ENCODE measurements around the gene ITGB4. TPM values are rescaled to one million over a fixed set of nuclear protein-coding genes. Genes with fewer than 3 reads are reported as not detected.
A peak's percentile ranks its signal among the peaks of the same experiment; 100 is the strongest.

The ITGB4 gene
- total and polyA plus RNA-seq, 2 of the 13 experiments (the other 11 are each of a cell fraction or from before 2014, with no cell fraction given), result 6.9 to 14.5 TPM

DNA sequence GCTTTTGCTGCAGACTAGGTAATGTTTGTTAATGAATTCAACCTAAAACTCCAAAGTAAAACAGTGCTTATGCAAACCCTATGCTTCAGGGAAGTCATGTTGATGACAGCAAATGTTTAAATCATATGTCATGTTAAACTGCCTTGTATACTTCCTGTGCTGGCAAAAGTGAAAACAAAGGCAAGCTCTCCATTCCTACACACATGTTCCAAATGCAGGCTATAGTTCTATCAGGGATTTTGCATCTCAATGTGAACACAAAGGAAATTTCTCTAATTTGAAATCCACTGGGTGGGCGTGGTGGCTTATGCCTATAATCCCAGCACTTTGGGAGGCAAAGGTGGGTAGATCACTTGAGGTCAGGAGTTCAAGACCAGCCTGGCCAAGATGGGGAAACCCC is 82.6 kb downstream of the ITGB4 start:
- CTCF ChIA-PET (ENCODE audit: low intra/inter-chr PET ratio, low total read pairs), result no interaction called here
- 94% methylated on average over 1 of the region's 1 CpG for WGBS (ENCODE audit: low lambda C conversion rate)
- no TSS peak for BruUV-seq (replicated peaks)

DNA sequence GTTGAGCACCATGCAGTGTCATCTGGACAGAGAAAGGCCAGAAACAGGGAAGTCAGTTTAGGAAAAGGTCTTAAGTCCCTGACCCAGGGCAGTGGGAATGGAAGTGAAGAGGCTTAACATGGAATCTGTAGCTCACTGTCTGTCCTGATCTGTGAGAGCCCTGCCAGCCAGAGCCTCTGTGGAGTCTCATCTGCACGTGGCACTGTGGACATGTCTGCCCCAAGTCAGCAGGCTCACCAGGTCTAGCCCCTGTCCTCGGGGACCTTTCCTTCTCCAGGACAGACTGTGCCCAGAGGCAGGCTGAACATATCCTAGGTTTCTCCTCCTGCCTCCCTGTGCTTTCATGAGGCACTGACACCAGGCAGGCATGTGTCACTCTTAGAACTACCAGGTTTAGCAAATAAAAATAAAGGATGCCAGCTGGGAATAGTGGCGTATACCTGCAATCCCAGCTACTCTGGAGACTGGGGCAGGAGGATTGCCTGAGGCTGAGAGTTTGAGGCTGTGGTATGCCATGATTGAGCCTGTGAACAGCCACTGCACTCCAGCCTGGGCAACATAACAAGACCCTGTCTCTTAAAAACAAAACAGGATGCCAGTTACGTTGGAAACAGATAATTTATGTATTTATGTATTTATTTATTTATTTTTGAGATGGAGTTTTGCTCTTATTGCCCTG is 85.7 kb downstream of the ITGB4 start:
- Histone ChIP-seq H3K36me3 (replicated peaks in 1 of 2; ENCODE audit: control insufficient read depth in 1 of 2, insufficient read depth in 2 of 2, low read length in 2 of 2) (peaks cover 25 to 41% of the 10 kb centered on the region in 2 experiments; a peak in 4 of 5 replicates), H3K79me2 (ENCODE audit: insufficient read depth, low read length) (peaks cover 7% of the 10 kb centered on the region), H3K27ac (ENCODE audit: extremely low read length, insufficient read depth, low read length) (no peak overlapping the region), H3K4me1 (ENCODE audit: insufficient read depth, low read length) (no peaks in the 10 kb centered on the region), H3K4me3 (replicated peaks in 1 of 3; ENCODE audit: insufficient read depth in 1 of 3, low read depth in 2 of 3, low read length in 3 of 3) (no peak overlapping the region), H2AFZ (ENCODE audit: low read length) (no peak overlapping the region), H3K4me2 (ENCODE audit: low read depth, low read length) (no peak overlapping the region), H3K9me3 (ENCODE audit: low read length) (no peaks in the 10 kb centered on the region), H4K20me1 (ENCODE audit: insufficient read depth, low read length) (no peaks in the 10 kb centered on the region), H3K9ac (ENCODE audit: insufficient read depth, low read depth, low read length) (no peak overlapping the region), H3K27me3 (ENCODE audit: control insufficient read depth in 1 of 2, insufficient read depth in 2 of 2, low read length in 2 of 2) (no peaks in the 10 kb centered on the region)
- ChIA-PET POLR2A (interaction anchor here (3.0 kb wide), 1 partner anchor 27 kb away, joined by 11 read pairs; a partner anchor contains a TSS), CTCF (ENCODE audit: low intra/inter-chr PET ratio, low total read pairs) (no interaction called here)
- BruUV-seq (replicated peaks), result no TSS peak
- WGBS (ENCODE audit: low lambda C conversion rate), result 100% methylated on average over 3 of the region's 4 CpGs
- TF ChIP-seq TSC22D2 (CRISPR knock-in tag; IDR thresholded peaks at IDR 0.05; ENCODE audit: borderline replicate concordance) (no peak), ZFP36 (IDR thresholded peaks at IDR 0.05; ENCODE audit: borderline replicate concordance, low read depth, low read length, partially characterized antibody) (no peak), RBM22 (optimal IDR thresholded peaks at IDR 0.05; ENCODE audit: low read length) (peak; percentile 74), MBNL3 (CRISPR knock-in tag; conservative IDR thresholded peaks at IDR 0.05) (no peak)
- FAIRE-seq (no peak), DNase-seq (ENCODE audit: low spot score) (no peak), ATAC-seq (peak; percentile 19; the same call in 2 of the 3 replicates)
- intact Hi-C loops (cut with micrococcal nuclease; ENCODE audit: unreplicated experiment) (no loop called here), in situ Hi-C loops (cut with HindIII; ENCODE audit: extremely low pct_ligation_motif_present, low pct_unique_long_range_greater_than_20kb) (no loop called here)

More for the DNA sequence above, 82.6 kb downstream of the ITGB4 start:
- H2AFZ ChIP-seq (ENCODE audit: low read length), result no peak overlapping the region
- POLR2A ChIA-PET, result interaction anchor here (0.9 to 2.4 kb wide), 3 partner anchors 24 to 69 kb away, joined by 3 to 14 read pairs (median 4); partner anchors contain the start of gene WBP2
- in situ Hi-C loops (cut with HindIII; ENCODE audit: extremely low pct_ligation_motif_present, low pct_unique_long_range_greater_than_20kb) (no loop called here), intact Hi-C loops (cut with micrococcal nuclease; ENCODE audit: unreplicated experiment) (no loop called here)
- no peaks in the 10 kb centered on the region for H3K9me3 ChIP-seq (ENCODE audit: low read length)
- ATAC-seq (no peak), DNase-seq (ENCODE audit: low spot score) (no peak), FAIRE-seq (no peak)
- no peak overlapping the region for H3K4me3 ChIP-seq (replicated peaks in 1 of 3; ENCODE audit: insufficient read depth in 1 of 3, low read depth in 2 of 3, low read length in 3 of 3)
- H4K20me1 ChIP-seq (ENCODE audit: insufficient read depth, low read length), result no peaks in the 10 kb centered on the region
- H3K4me1 ChIP-seq (ENCODE audit: insufficient read depth, low read length), result no peaks in the 10 kb centered on the region
- no peaks in the 10 kb centered on the region for H3K27me3 ChIP-seq (ENCODE audit: control insufficient read depth in 1 of 2, insufficient read depth in 2 of 2, low read length in 2 of 2)
- H3K27ac ChIP-seq (ENCODE audit: extremely low read length, insufficient read depth, low read length), result no peak overlapping the region
- H3K4me2 ChIP-seq (ENCODE audit: low read depth, low read length), result no peak overlapping the region
- peaks cover 12 to 29% of the 10 kb centered on the region in 2 experiments for H3K36me3 ChIP-seq (replicated peaks in 1 of 2; ENCODE audit: control insufficient read depth in 1 of 2, insufficient read depth in 2 of 2, low read length in 2 of 2)
- TF ChIP-seq SNRNP70 (IDR thresholded peaks at IDR 0.05; ENCODE audit: low read depth, low read length) (no peak), ZNF773 (CRISPR knock-in tag; IDR thresholded peaks at IDR 0.05; ENCODE audit: borderline replicate concordance) (no peak), ZSCAN30 (CRISPR knock-in tag; IDR thresholded peaks at IDR 0.05) (no peak), ESRRA (CRISPR knock-in tag; IDR thresholded peaks at IDR 0.05; ENCODE audit: low read depth) (no peak), ZFP62 (CRISPR knock-in tag; IDR thresholded peaks at IDR 0.05) (no peak), YEATS4 (CRISPR knock-in tag; IDR thresholded peaks at IDR 0.05; ENCODE audit: borderline replicate concordance) (no peak), SMARCE1 (IDR thresholded peaks at IDR 0.05; ENCODE audit: borderline replicate concordance) (no peak), HIVEP1 (CRISPR knock-in tag; IDR thresholded peaks at IDR 0.05) (no peak)
- TF ChIP-seq, protein P1, sequence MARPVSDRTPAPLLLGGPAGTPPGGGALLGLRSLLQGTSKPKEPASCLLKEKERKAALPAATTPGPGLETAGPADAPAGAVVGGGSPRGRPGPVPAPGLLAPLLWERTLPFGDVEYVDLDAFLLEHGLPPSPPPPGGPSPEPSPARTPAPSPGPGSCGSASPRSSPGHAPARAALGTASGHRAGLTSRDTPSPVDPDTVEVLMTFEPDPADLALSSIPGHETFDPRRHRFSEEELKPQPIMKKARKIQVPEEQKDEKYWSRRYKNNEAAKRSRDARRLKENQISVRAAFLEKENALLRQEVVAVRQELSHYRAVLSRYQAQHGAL (CRISPR knock-in tag; IDR thresholded peaks at IDR 0.05; ENCODE audit: not compliant biosample characterization), result no peak
- no peak overlapping the region for H3K9ac ChIP-seq (ENCODE audit: insufficient read depth, low read depth, low read length)
- H3K79me2 ChIP-seq (ENCODE audit: insufficient read depth, low read length), result peaks cover 7% of the 10 kb centered on the region
